Pons (tissue), 1 donor: ENCODE measurements around the gene RICTOR.

Experiments
- DNase-seq: peaks from one replicate; pipeline ENCODE4 v3.0.0-alpha.2; 2016; ENCODE audit warnings: low spot score

Gene RICTOR

DNA sequence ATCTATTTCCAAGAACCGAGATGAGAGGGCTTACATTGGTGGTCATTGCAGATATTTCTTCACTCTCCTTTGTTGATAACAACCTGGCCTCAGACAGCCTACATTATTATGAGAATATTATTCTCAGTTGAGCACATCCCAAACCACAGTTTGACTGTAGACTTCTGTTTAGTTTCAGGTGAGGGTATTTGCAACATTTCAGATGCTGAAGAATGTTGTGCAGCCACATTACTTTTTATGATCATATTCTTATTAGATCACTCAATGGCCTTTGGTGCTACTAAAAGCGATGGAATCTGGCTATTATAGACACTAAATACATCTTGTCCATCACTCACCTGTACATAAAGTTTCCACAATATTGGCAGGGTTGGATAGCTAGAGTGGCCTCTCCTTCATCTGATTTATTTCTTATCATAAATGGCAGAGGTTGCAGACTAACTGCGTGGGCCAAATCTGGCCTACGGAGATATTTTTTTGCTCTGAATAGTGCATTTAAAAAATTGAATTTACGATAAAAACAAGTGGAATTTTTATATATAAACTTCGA is 26.2 kb upstream of the RICTOR start:
- no peak for DNase-seq

DNA sequence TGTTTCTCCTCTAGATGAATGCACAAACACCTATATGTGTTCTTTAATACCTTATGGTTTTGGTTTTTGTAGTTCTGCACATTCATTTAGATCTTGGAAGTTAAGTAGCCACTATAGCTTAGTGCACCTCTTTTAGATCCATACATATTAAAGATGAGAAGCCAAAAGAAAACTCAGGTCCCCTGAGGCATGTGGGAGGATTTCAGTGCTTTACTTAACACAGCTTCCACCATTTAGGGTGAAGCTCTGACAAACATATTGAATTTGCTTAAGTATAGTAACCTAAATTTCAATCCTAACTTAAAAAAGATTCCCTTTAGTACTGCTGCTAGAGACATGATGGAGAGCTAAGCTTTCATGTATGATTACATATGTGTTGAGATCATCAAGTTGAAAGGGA is 25.6 kb upstream of the RICTOR start:
- DNase-seq = no peak

DNA sequence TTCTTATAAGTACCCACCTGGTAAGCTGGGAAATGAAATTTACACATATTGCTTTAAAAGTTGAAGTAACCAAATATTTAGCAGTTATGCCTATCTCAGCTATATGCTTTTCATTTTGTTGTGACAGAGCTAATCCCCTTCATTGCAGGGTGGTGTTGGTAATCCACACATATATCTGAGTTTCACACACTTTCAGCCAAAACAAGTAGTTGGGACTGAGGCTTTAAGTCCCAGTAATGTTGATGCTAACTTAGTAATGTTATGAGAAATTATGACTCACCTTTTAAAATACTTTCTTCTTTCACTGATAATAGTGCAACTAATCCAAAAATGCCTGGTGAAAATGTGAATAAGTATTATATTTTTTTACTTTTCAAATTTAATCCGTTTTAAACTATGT is 19.2 kb upstream of the RICTOR start:
- DNase-seq = no peak

DNA sequence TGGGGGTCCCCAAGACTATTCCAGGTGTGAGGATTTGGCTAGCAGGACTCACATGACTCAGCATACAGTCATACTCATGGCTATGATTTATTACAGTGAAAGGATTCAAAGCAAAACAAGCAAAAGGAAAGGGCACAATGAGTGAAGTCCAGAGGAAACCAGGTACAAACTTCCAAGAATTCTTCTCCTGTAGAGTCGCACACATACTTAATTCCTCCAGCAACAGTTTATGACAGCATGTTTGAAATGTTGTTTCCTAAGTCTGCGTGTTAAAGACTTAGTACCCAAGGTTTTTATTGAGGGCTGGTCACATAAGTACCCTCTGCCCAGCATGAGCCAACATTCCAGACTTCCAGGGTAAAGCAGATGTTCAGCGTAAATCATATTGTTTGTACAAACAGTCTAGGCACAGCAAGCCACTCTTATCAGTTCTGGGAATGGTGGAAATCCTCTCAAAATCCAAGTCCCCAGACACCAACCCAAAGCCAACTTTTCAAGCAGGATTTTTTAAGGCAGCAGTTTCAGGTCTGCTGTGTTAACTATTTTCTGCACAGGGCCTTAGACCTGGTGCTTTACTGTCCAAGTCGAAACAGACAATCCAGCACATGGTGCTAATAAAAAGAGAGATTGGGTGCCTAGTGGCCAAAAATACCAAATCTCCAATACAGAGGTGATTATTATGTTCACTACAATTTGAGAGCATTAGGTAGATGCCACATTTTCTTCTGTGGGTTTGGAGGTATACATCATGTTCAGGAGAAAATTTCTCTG is 18.6 kb upstream of the RICTOR start:
- DNase-seq = no peak

DNA sequence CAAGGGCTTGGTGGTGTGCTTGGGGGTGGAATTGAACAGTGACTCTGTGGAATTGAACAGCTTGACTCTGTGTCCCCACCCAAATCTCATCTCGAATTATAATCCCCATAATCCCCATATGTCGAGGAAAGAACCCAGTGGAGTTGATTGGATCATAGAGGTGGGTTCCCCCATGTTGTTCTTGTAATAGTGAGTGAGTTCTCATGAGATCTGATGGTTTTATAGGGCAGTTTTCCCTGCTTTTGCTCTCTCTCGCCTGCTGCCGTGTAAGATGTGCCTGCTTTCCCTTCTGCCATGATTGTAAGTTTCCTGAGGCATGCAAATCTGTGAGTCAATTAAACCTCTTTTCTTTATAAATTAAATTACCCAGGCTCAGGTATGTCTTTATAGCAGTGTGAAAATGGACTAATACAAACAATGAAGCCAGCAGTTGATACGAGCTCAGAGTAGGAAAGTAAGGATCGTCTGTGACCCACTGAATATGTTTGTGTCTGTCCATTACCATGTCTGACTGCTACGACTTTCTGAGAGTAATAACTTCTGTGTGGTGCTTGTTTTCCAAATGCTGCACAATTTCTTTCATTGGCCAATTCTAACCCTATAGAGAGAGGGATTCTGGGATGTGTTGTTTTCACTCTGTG is 17.9 kb upstream of the RICTOR start:
- DNase-seq = no peak

DNA sequence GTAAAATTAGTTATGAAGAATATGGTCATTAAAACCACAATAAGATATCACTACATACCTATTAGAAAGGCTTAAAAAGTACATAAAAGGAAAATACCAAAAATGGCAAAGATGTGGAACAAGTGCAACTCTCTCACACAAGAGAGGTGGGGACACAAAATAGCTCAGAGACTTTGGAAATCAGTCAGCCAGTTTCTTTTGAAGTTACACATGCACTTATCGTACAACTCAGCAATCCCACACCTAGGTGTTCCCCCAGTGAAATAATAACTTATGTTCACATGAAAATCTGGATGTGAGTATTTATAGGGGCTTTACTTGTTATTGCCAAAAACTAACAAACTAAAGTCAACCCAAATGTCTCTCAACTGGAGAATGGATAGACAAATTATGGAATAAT is 9.8 kb upstream of the RICTOR start:
- no peak for DNase-seq

DNA sequence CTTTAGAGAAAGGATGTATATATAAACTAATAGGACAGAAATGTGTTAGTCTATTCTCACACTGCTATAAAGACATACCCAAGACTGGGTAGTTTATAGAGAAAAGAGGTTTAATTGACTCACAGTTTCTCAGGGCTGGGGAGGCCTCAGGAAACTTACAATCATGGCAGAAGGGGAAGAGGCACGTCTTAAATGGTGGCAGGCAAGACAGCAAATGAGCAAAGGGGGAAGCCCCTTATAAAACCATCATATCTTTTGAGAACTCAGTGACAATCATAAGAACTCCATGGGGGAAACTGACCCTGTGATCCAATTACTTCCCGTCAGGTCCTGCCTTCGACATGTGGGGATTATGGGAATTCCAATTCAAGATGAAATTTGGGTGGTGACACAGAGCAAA is 8.8 kb upstream of the RICTOR start:
- no peak for DNase-seq

DNA sequence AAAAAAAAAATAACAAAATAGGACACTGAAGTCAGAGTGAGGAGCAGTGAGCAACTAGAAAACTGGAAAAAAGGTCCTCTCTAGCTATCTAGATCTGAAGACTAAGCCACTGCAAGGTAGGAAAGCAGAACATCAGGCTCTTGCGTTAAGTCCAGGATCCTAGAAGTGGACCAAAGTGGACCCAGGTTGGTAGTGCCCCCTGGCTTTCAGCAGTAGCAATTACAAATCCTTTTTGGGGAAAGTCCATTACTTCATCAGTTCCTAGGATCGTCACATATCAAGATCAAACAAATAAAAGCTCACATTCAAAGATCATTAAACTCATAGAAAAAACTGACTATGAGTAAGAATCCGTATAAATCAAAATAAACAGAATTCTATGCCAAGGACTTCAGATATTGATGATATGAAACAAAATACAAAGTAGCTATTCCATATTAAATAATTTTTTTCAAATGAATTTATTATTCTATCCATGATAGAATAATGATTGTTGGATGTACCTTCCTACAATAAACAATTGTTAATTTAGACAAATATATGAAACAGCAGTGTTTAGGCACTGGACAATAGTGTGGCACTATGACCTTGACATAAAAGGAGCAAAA is 6.5 kb upstream of the RICTOR start:
- DNase-seq = peak; percentile 71

DNA sequence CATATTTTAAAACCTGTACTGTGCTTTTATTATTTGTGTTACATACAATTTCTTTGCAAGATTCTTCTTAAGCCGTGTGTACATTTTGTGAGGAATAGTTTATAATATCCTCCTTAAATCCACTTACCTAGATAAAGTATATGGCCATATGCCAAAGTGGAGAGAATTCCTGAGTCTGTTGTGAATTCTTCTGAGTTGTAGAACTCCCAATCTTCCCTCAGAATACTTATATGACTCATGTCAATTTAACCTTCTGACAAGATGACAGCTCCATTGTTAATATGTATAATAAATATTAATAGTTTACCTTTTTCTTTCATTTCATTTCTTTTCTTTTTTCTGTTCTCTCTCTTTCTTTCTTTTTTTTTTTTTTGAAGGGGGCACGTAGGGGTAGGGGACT is 6.0 kb upstream of the RICTOR start:
- DNase-seq = no peak

DNA sequence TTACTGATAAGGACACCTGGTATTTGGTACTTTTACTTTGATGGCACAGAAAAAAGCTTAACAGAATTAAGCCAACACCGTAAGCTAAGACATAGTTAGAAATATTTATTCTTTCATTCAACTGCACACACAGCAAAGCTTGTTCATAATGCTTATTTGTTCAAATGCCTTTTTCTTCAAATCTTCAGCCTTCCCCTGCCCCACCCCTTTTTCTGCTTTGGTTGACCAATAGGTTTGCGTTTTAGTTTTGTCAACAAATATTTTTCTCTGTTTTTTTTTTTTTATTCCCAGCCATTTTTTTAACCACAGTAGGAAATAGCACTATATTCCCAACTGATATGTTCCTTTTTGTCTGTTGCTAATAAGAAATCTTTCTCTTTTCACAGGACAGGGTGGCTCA is 4.9 kb upstream of the RICTOR start:
- peak; percentile 46 for DNase-seq

DNA sequence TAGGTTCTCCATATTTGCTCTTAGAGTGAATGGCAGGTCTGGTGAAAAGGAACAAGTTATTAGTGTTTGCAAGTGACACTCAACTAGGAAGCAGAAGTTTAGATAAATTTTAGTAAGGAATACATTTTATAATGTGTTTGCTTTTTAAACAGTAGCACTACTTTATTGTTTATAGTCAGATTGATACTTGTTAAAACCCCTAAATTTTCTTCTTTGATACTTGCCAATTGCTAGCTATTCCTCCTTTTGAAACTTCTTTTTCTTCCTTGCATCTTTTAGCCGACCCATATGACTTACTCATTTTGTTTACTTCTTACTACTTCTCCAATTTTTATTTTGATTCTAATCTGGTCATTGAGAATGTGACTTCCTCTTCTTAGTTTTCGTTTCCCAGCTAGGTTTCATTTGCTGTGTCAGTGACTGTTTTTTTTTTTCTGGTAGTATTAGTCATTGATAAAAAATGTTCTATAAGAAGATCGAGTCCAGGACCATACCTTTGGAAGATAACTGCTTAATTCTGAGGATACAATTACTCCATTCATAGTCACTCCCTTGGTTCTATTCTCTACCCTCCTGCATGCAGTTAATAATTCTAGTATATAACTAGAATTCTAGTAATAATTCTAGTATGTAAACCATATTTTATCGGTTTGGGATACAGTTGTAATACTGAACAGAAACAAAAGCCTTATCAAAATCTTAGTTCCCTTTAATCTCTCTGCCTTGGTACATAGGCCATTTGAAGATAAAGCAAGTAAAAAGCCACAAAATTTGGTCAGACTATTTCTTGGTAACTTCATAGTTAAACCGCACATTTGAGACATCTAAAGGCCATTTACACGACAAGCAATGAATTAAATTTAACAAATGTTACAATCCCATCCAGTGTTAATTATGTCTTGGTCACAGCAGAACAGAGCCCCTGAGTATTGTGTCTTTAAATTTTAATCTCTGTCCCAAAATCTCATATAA is 2.8 kb upstream of the RICTOR start:
- DNase-seq = peak; percentile 79

DNA sequence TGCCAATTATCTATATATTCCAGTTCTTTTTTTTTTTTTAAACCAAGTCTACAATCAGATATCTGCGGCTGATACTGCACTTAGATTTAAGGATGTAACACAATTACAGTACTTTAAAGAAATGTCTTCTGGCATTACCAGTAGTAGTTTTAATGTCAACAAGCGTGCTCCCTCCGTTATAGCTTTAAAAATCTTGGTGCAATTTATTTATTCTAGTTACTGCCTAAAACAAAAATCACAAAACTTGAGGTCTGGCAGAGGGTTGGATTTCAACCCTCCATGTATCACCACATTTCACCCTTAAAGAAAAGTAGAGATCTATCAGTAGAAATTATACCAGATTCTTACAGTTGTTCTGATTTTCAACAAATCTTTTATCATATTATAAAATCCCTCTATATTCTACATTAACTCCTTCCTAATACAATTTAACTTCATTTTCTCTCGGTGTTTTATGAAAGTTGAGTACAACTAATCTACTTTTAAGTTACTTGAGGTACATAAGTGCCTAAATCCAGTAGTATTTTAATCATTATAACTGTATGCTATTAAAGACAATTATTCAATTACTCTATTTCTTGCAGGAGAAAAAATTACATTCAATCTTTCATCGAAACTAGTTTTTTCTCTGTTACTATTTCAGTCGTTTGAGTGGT is 2.0 kb upstream of the RICTOR start:
- peak; percentile 56 for DNase-seq

DNA sequence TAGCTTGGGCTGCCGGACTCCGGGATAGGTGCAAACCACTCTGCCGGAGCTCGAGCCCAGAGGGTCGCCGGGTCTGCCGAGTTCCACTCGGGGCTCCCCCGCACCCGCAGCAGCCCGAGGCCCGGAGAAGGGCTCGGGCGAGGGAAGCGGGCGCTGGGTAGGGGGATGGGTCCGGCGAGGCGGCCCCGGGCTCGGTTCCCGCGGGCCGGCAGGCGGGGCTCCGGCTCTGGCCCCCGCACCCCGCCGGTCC is 507 bp downstream of the RICTOR start:
- no peak for DNase-seq

DNA sequence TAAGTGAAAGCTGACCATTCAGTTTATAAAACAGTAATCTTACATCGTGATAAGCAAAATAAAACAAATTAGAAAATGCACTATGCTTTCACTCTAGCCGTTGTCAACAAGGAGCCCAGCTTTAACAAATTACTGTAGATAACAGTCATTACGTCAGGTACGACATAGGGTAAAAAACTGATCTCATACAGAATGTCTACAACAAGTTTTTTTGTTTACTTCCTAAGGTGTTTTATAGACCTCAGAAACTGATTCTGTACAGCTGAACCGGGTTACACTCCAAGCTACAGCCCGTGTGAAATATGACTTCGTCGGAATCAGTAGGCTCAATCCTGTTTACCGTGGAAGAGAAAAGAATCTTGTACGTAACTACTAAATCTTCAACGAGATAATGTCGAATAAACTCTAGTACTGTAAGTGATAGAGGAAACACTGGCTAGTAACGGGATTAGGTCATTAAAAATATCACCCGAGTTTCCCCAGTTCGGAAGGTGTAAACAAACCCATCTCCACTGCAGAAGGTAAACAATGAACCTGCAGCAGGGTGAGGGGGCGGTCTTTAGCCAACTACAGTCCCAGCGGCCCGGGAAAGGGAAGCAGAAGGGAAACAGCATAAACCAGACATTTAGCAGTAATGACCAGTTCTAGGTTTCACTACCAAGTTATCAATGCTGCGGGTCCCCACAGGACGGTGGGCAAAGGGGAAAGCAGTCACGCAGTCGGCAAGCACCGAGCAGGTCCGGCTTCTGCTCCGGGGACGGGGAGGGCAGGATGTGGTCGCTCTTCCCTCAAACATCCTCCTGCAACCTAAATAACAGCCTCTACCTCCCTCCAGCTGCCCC is 1.1 kb downstream of the RICTOR start:
- DNase-seq = peak; percentile 73

DNA sequence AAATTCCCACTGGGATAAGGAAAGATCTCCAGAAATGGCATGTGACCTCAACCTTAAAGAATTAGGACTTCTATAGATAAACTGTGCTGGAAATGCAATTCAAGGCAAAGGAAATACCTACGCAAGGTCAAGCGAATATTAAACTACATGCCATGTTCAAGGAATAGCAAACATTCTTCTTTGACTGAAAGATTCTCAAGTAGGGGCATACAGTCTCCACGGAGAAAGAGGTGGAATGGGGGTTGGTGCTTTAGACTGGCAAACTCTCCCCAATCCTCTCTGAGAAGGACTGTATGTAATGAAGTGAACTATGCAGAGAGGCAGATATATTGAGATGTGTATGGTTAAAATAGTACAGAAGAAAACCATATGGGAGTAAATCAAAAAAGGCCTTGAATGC is 6.1 kb downstream of the RICTOR start:
- DNase-seq = no peak

DNA sequence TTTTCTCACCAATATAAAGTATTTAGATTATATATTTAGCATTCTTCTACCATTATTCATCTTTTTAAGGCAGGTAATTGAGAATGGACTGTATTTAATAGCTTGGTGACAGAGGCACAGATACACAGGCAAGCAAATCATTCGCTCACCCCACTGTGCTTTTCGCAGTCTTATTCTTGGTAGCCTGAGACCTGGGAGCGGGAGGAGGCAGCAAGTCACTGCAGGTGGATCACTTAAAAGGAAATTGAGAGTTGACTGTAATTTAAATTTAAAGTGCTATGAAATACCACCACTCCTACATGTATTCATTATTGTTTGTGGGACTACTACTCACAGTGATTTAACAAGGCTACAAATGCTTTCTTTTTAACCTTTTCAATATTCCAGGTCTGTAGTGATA is 9.7 kb downstream of the RICTOR start:
- no peak for DNase-seq

DNA sequence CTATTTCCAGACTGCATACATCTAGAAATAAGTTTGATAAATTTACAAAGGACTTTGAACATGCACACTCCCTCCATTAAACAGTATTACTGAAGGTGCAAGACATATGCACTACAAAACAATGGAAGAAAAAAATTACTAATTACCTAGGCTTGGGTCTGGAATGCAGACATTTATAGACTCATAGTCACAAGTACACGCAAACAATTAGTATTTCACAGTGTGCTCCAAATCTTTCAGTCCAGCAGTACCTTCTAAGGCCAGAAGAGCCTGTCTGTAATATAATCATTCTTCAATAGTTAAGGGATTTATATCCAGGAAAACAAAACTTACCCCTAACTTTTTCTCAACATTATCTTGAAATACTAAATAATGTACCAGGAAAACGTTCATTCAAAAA is 11.2 kb downstream of the RICTOR start:
- no peak for DNase-seq

DNA sequence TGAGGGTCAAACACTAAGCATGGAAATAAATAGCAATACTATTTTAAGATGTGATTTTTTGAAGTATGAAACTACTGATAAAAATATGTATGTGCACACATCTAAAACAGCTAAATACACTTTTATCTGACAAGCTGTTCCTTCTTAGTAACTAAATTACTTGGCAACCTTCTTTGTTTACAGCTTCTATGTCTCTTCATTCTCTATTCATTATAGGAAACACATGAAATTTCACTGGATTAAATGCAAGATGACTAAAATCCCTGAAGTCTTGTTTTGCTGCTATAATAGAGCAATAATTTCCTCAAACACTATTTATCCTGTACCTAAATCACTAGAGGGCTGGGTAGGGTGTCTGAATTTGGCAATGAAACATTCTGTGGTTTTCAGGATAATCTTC is 11.7 kb downstream of the RICTOR start:
- DNase-seq = no peak

DNA sequence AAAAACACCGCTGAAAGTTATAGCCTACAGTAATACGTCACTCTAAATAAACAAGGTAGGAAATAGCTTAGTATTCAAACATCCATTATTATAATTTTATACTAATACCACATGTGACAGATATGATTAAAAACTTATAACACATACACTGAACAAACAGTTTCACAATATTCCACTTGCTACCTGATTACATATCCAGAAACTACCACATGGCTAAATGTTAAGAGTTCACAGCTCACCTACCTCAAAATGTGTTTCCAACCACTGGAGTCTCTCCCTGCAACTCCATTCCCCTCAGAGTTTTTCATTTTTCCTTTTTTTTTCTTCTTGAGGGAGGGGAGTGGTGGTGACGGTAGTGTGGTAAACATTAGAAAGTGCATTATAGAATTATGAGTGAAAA is 12.1 kb downstream of the RICTOR start:
- no peak for DNase-seq

DNA sequence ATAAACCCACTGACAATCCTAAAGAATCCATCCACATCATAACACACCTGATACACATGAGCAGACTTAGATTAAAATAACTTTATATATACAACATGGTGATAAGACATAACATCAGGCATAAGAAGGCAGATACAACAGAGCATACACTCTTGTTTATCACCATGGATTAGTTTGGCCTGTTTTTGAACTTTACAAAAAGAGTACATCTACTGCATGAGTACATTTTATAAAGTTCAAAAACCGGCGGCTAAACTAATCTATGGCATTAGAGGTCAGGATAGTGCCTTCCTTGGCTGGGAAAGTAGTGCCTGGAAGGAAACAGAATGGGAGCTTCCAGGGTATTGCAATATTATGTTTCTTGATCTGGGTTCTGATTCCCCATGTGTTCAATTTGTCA is 15.1 kb downstream of the RICTOR start:
- no peak for DNase-seq
